KOPT-K1 (cell line): ENCODE results near the gene TRIM71.
A peak's percentile ranks its signal among the peaks of the same experiment; 100 is the strongest.
"Not testable (repeated sequence)": the region's sequence is repeated elsewhere in the genome, so short reads cannot be mapped to it uniquely, and the experiment has no call there.

Source experiments
- H3K27ac ChIP-seq: fragments of 200-600 bp; sonication (generic); 2 replicates; pipeline ENCODE4 v1.5.1; 2016; ENCODE audit warnings: antibody characterized with exemption, mild to moderate bottlenecking, low read depth, low read length; ENCODE audit not compliant: poor library complexity, severe bottlenecking
- H3K36me3 ChIP-seq: fragments of 200-600 bp; sonication (generic); 2 replicates; pipeline ENCODE4 v1.5.1; 2017; ENCODE audit warnings: antibody characterized with exemption, mild to moderate bottlenecking, low read length, moderate library complexity; ENCODE audit not compliant: insufficient read depth
- H3K9me3 ChIP-seq: fragments of 200-600 bp; sonication (generic); 2 replicates; pipeline ENCODE4 v1.5.1; 2017; ENCODE audit warnings: antibody characterized with exemption, low read length, mild to moderate bottlenecking; ENCODE audit not compliant: insufficient read depth, poor library complexity, severe bottlenecking

The TRIM71 gene

GRCh38 chr3:32844914-32845313 lies 27.1 kb downstream of the TRIM71 start:
- Histone ChIP-seq H3K27ac (peak overlapping the region; percentile 75), H3K9me3 (no peaks in the 10 kb centered on the region), H3K36me3 (no peaks in the 10 kb centered on the region)

- H3K36me3 ChIP-seq, H3K9me3 ChIP-seq: not testable (repeated sequence)
- peak overlapping the region; percentile 75 for H3K27ac ChIP-seq
Observed at GRCh38 chr3:32845546-32845945, 27.7 kb downstream of the TRIM71 start.

- not testable (repeated sequence) for H3K36me3 ChIP-seq, H3K9me3 ChIP-seq
- peak overlapping the region; percentile 75 for H3K27ac ChIP-seq
Observed at GRCh38 chr3:32847045-32847444, 29.2 kb downstream of the TRIM71 start.

GRCh38 chr3:32847528-32847927 lies 29.7 kb downstream of the TRIM71 start:
- Histone ChIP-seq H3K36me3 (no peaks in the 10 kb centered on the region), H3K27ac (peak overlapping the region; percentile 75), H3K9me3 (no peaks in the 10 kb centered on the region)

- H3K27ac ChIP-seq = peak overlapping the region; percentile 75
- H3K9me3 ChIP-seq = no peaks in the 10 kb centered on the region
Observed at GRCh38 chr3:32848215-32848614, 30.4 kb downstream of the TRIM71 start.

GRCh38 chr3:32849046-32849445 lies 31.2 kb downstream of the TRIM71 start:
- Histone ChIP-seq H3K27ac (peak overlapping the region; percentile 75), H3K9me3 (no peaks in the 10 kb centered on the region), H3K36me3 (no peaks in the 10 kb centered on the region)

More at GRCh38 chr3:32848215-32848614, 30.4 kb downstream of the TRIM71 start:
- H3K36me3 ChIP-seq = no peaks in the 10 kb centered on the region

GRCh38 chr3:32850226-32850625 lies 32.4 kb downstream of the TRIM71 start:
- no peaks in the 10 kb centered on the region for H3K36me3 ChIP-seq
- H3K27ac ChIP-seq = peak overlapping the region; percentile 75
- H3K9me3 ChIP-seq = no peaks in the 10 kb centered on the region

GRCh38 chr3:32850636-32851035 lies 32.8 kb downstream of the TRIM71 start:
- Histone ChIP-seq H3K36me3 (no peaks in the 10 kb centered on the region), H3K9me3 (no peaks in the 10 kb centered on the region), H3K27ac (peak overlapping the region; percentile 75)

- Histone ChIP-seq H3K9me3 (no peaks in the 10 kb centered on the region), H3K36me3 (no peaks in the 10 kb centered on the region), H3K27ac (no peak overlapping the region)
Observed at GRCh38 chr3:32852146-32852545, 34.3 kb downstream of the TRIM71 start.

- Histone ChIP-seq H3K9me3 (no peaks in the 10 kb centered on the region), H3K36me3 (no peaks in the 10 kb centered on the region), H3K27ac (no peak overlapping the region)
Observed at GRCh38 chr3:32855350-32855953, 37.7 kb downstream of the TRIM71 start.

- Histone ChIP-seq H3K36me3 (no peaks in the 10 kb centered on the region), H3K9me3 (no peaks in the 10 kb centered on the region), H3K27ac (no peak overlapping the region)
Observed at GRCh38 chr3:32856355-32856889, 38.6 kb downstream of the TRIM71 start.

GRCh38 chr3:32856901-32857507 lies 39.2 kb downstream of the TRIM71 start:
- Histone ChIP-seq H3K27ac (no peak overlapping the region), H3K36me3 (no peaks in the 10 kb centered on the region), H3K9me3 (no peaks in the 10 kb centered on the region)

- H3K9me3 ChIP-seq = no peaks in the 10 kb centered on the region
- no peaks in the 10 kb centered on the region for H3K36me3 ChIP-seq
- H3K27ac ChIP-seq = no peak overlapping the region
Observed at GRCh38 chr3:32857921-32858320, 40.1 kb downstream of the TRIM71 start.

GRCh38 chr3:32859604-32860237 lies 41.9 kb downstream of the TRIM71 start:
- Histone ChIP-seq H3K36me3 (no peaks in the 10 kb centered on the region), H3K27ac (no peak overlapping the region), H3K9me3 (no peaks in the 10 kb centered on the region)

GRCh38 chr3:32860499-32860898 lies 42.7 kb downstream of the TRIM71 start:
- Histone ChIP-seq H3K9me3 (no peaks in the 10 kb centered on the region), H3K27ac (no peak overlapping the region), H3K36me3 (no peaks in the 10 kb centered on the region)
